Vagina (tissue), 2 donors: ENCODE measurements around the gene UFM1. TPM values are rescaled to one million over a fixed set of nuclear protein-coding genes. Genes with fewer than 3 reads are reported as not detected.

ENCODE experiments used
- DNase-seq, 2 donors: peaks; one replicate each; pipeline ENCODE4 v3.0.0-alpha.2; 2017; ENCODE audit errors: extremely low spot score in 2 of 2
- H3K27ac ChIP-seq: fragments of 200-600 bp; sonication (generic); one replicate; pipeline ENCODE4 v1.5.1; 2019
- H3K27me3 ChIP-seq: fragments of 200-600 bp; sonication (generic); one replicate; pipeline ENCODE4 v1.5.1; 2019
- H3K36me3 ChIP-seq, 2 donors: fragments of 200-600 bp; sonication (generic); one replicate each; pipeline ENCODE4 v1.5.1; 2017 to 2019
- H3K4me1 ChIP-seq: fragments of 200-600 bp; sonication (generic); one replicate; pipeline ENCODE4 v1.5.1; 2019
- H3K4me3 ChIP-seq, 2 donors: fragments of 200-600 bp; sonication (generic); 1 replicate in 1 of 2; 2 replicates in 1 of 2; pipeline ENCODE4 v1.5.1; 2016 to 2019
- H3K9me3 ChIP-seq: fragments of 200-600 bp; sonication (generic); one replicate; pipeline ENCODE4 v1.5.1; 2019
- POLR2A ChIP-seq, 2 donors: fragments of 450-650 bp; IDR thresholded peaks; one replicate each; pipeline ENCODE4 v1.6.1; 2017; ENCODE audit warnings: antibody characterized with exemption in 2 of 2, mild to moderate bottlenecking in 2 of 2, moderate library complexity in 2 of 2
- POLR2AphosphoS5 ChIP-seq, 2 donors: sonication (generic); formaldehyde crosslinking; IDR thresholded peaks; one replicate each; pipeline ENCODE4 v1.9.0; 2017; ENCODE audit warnings: antibody characterized with exemption in 2 of 2, mild to moderate bottlenecking in 2 of 2, low read depth in 1 of 2; ENCODE audit not compliant: insufficient read depth in 1 of 2
- intact Hi-C: fragments of 100-400 bp; cut with DNase I; formaldehyde crosslinking; loops from one replicate; pipeline ENCODE4 v1.15.1; 2023
- total RNA-seq: library from RNA; depleted of rRNA; stranded (reverse); fragments of >200 nt; gene quantifications from one replicate; pipeline ENCODE4 v1.2.3, GENCODE V29; 2016
- TF ChIP-seq, protein P1 (sequence below), 3 experiments: fragments of 450-650 bp in 2 of 3; fragments of 200-600 bp in 1 of 3; sonication (generic) in 1 of 3; IDR thresholded peaks; one replicate each; pipeline ENCODE4 v1.5.1; 2017 to 2019; ENCODE audit warnings: antibody characterized with exemption in 3 of 3, mild to moderate bottlenecking in 2 of 3, moderate library complexity in 2 of 3

Gene UFM1
- total RNA-seq, 1 donor from 2014 or later: 54.5 TPM

DNA sequence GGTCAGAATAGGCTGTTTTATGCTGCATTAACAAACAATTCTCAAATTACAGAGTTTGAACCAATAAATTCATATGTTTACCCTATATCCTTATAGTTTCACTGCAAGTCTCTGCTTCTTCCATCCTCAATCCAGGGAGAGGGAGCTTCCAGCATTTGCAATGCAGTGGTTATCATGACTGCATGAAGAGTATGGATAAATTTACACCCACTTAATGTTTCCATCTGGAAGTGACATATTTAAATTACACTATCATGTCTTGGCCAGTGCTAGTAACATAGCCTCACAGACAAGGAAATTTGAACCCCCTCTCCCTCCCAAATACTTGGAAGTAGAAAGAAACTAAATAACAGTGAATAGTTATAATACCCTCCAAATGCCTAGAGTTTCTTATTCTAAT lies 33.5 kb upstream of the UFM1 start:
- intact Hi-C loops: no loop called here
- DNase-seq: no peak
- no peak for TF ChIP-seq POLR2A (IDR thresholded peaks at IDR 0.05)
- TF ChIP-seq, protein P1, sequence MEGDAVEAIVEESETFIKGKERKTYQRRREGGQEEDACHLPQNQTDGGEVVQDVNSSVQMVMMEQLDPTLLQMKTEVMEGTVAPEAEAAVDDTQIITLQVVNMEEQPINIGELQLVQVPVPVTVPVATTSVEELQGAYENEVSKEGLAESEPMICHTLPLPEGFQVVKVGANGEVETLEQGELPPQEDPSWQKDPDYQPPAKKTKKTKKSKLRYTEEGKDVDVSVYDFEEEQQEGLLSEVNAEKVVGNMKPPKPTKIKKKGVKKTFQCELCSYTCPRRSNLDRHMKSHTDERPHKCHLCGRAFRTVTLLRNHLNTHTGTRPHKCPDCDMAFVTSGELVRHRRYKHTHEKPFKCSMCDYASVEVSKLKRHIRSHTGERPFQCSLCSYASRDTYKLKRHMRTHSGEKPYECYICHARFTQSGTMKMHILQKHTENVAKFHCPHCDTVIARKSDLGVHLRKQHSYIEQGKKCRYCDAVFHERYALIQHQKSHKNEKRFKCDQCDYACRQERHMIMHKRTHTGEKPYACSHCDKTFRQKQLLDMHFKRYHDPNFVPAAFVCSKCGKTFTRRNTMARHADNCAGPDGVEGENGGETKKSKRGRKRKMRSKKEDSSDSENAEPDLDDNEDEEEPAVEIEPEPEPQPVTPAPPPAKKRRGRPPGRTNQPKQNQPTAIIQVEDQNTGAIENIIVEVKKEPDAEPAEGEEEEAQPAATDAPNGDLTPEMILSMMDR (IDR thresholded peaks at IDR 0.05): no peak
- TF ChIP-seq POLR2AphosphoS5 (IDR thresholded peaks at IDR 0.05; ENCODE audit: insufficient read depth in 1 of 2, low read depth in 1 of 2): no peak
- no peak overlapping the region for H3K27ac ChIP-seq
- H3K9me3 ChIP-seq: no peaks in the 10 kb centered on the region
- no peaks in the 10 kb centered on the region for H3K4me1 ChIP-seq
- no peak overlapping the region for H3K4me3 ChIP-seq
- H3K36me3 ChIP-seq: no peaks in the 10 kb centered on the region
- H3K27me3 ChIP-seq: no peaks in the 10 kb centered on the region

DNA sequence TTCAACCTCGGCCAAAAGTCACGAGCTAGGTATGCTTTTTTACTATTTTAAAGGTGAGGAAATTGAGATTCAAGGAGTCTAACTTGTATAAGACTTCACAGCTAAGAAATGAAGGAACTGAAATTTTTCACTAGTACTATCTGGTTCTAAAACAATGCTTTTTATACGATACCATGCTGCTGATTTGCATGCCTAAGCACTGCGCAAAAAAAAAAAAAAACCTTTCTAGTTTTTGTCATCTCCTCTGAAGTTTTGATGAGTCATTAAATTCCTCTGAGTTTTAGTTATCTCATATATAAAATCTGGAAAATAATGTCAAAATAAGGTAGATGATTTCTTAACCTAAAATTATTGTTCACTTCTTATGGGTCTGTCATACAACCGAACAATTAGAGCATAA lies 28.0 kb upstream of the UFM1 start:
- Histone ChIP-seq H3K4me1 (no peaks in the 10 kb centered on the region), H3K27ac (no peak overlapping the region), H3K9me3 (no peaks in the 10 kb centered on the region), H3K4me3 (no peak overlapping the region), H3K27me3 (no peaks in the 10 kb centered on the region), H3K36me3 (no peaks in the 10 kb centered on the region)
- no peak for TF ChIP-seq POLR2AphosphoS5 (IDR thresholded peaks at IDR 0.05; ENCODE audit: insufficient read depth in 1 of 2, low read depth in 1 of 2)
- no peak for TF ChIP-seq POLR2A (IDR thresholded peaks at IDR 0.05)
- TF ChIP-seq, protein P1 (IDR thresholded peaks at IDR 0.05): no peak
- DNase-seq: no peak
- intact Hi-C loops: no loop called here

DNA sequence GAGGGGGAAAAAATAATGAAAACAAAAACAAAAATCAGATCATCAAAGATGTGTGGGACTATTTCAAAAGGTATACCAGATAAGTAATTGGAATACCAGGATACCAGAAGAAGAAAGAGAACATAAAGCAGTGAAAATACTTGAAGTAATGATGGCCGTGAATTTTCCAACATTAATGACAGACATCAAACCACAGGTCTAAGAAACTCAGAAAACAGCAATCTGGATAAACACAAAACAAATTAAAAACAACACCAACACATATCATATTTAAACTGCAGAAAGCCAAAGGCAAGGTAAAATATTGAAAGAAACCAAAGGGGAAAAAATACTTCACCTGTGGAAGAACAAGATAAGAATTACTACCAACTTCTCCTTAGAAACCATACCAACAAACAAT lies 24.2 kb upstream of the UFM1 start:
- DNase-seq: no peak
- H3K36me3 ChIP-seq: no peaks in the 10 kb centered on the region
- H3K4me1 ChIP-seq: no peaks in the 10 kb centered on the region
- no peaks in the 10 kb centered on the region for H3K27me3 ChIP-seq
- H3K9me3 ChIP-seq: no peaks in the 10 kb centered on the region
- no peak overlapping the region for H3K4me3 ChIP-seq
- no peak overlapping the region for H3K27ac ChIP-seq
- intact Hi-C loops: no loop called here
- TF ChIP-seq POLR2AphosphoS5 (IDR thresholded peaks at IDR 0.05; ENCODE audit: insufficient read depth in 1 of 2, low read depth in 1 of 2): no peak
- no peak for TF ChIP-seq POLR2A (IDR thresholded peaks at IDR 0.05)
- TF ChIP-seq, protein P1 (IDR thresholded peaks at IDR 0.05): no peak

DNA sequence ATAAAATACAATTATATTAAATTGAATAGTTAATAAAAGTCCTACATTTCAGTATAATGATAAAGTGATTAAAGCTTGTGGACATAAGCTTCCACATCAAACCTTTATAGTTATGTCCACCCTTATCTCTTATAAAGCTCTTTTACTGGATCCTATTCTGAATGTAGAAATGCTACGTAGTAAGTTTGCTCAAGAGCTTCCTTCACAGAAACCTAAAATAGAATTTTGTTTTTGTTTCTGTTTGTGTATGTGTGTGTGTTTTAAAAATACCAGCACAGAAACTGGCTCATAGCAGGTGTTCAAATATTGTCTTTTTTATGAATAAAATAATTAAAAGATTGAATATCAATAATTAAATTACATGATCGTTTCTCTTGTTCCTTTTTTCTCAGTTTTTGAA lies 21.0 kb upstream of the UFM1 start:
- TF ChIP-seq POLR2A (IDR thresholded peaks at IDR 0.05) (no peak), POLR2AphosphoS5 (IDR thresholded peaks at IDR 0.05; ENCODE audit: insufficient read depth in 1 of 2, low read depth in 1 of 2) (no peak)
- TF ChIP-seq, protein P1 (IDR thresholded peaks at IDR 0.05): no peak
- intact Hi-C loops: no loop called here
- H3K27ac ChIP-seq: no peak overlapping the region
- H3K4me3 ChIP-seq: no peak overlapping the region
- H3K36me3 ChIP-seq: no peaks in the 10 kb centered on the region
- H3K4me1 ChIP-seq: no peaks in the 10 kb centered on the region
- DNase-seq: no peak
- H3K27me3 ChIP-seq: no peaks in the 10 kb centered on the region
- no peaks in the 10 kb centered on the region for H3K9me3 ChIP-seq

DNA sequence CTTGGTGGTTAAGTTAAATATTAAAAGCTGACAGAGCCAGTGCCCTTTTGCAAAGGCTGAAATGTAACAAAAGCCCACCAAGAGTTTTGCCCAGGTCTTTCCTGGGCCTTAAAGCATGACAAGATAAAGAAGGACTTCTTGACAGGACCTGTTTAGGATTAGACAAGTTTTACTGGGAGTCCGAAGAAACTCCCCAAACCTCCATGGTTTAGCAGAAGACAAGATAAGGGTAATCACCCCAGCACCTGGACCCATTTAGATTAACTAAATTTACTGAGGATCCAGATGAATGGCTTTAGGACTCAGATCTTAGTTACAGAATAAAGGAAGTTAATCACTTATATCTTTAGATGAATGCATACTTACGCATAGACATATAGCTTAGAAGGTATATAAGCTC lies 14.8 kb upstream of the UFM1 start:
- H3K4me3 ChIP-seq: no peak overlapping the region
- no peaks in the 10 kb centered on the region for H3K9me3 ChIP-seq
- no peaks in the 10 kb centered on the region for H3K36me3 ChIP-seq
- H3K27ac ChIP-seq: no peak overlapping the region
- intact Hi-C loops: no loop called here
- TF ChIP-seq POLR2A (IDR thresholded peaks at IDR 0.05) (no peak), POLR2AphosphoS5 (IDR thresholded peaks at IDR 0.05; ENCODE audit: insufficient read depth in 1 of 2, low read depth in 1 of 2) (no peak)
- TF ChIP-seq, protein P1 (IDR thresholded peaks at IDR 0.05): no peak
- no peaks in the 10 kb centered on the region for H3K27me3 ChIP-seq
- H3K4me1 ChIP-seq: no peaks in the 10 kb centered on the region
- DNase-seq: no peak
